Head of caudate nucleus (tissue), 42 donors: ENCODE results near the gene ARHGAP30.

Experiments
- DNase-seq, 42 donors: peaks; one replicate each; pipeline versions ENCODE4 v3.0.0 to v3.0.0-alpha.2; 2020 to 2021; ENCODE audit warnings: mixed read lengths in 7 of 42
- intact Hi-C: fragments of 100-400 bp; cut with DNase I; formaldehyde crosslinking; loops from one replicate; pipeline ENCODE4 v1.15.0; 2022

Gene ARHGAP30

GRCh38 chr1:161000736-161001480 lies 68.8 kb downstream of the ARHGAP30 start:
- no peak for DNase-seq
- intact Hi-C loops = no loop called here

GRCh38 chr1:160999376-160999775 lies 70.3 kb downstream of the ARHGAP30 start:
- no peak for DNase-seq
- intact Hi-C loops = loop anchor here (5.0 kb wide), 1 partner anchor 98 kb away; the partner anchor contains the start of gene KLHDC9

- DNase-seq = peak; percentile 15 to 82 (median 58)
- intact Hi-C loops = loop anchor here (5.0 kb wide), 1 partner anchor 100 kb away; the partner anchor contains the start of gene KLHDC9
Measured at GRCh38 chr1:160997323-160998038, 72.2 kb downstream of the ARHGAP30 start.
